Activated T-helper 1 cell treated with anti-CD3 and anti-CD28 coated beads, Interleukin-12 subunit alpha, Interleukin-12 subunit beta, Interleukin-2, Interleukin-4 antibody, amounts not matched to agents 30 ng/mL and 10 ng/mL and 1 ng/mL, durations not matched to agents 14 hours and 24 hours and 36 hours (primary cell): ENCODE measurements around the gene NDUFB11. TPM values are rescaled to one million over a fixed set of nuclear protein-coding genes. Genes with fewer than 3 reads are reported as not detected.
A peak's percentile ranks its signal among the peaks of the same experiment; 100 is the strongest.
"Not testable (repeated sequence)": the region's sequence is repeated elsewhere in the genome, so short reads cannot be mapped to it uniquely, and the experiment has no call there.

Source experiments
- DNase-seq: peaks from one replicate; pipeline ENCODE4 v3.0.0; 2021; ENCODE audit warnings: low spot score
- H3K27ac Mint-ChIP-seq: one replicate; pipeline ENCODE4 v1.8.0; 2021; ENCODE audit warnings: mild to moderate bottlenecking, mixed read lengths
- H3K27me3 Mint-ChIP-seq: one replicate; pipeline ENCODE4 v1.8.0; 2022; ENCODE audit warnings: mild to moderate bottlenecking, moderate library complexity, mixed read lengths; ENCODE audit not compliant: insufficient read depth
- H3K36me3 Mint-ChIP-seq: one replicate; pipeline ENCODE4 v1.8.0; 2021; ENCODE audit warnings: low read depth, mixed read lengths
- H3K4me1 Mint-ChIP-seq: one replicate; pipeline ENCODE4 v1.8.0; 2021; ENCODE audit warnings: low read depth, mixed read lengths
- H3K4me3 Mint-ChIP-seq: one replicate; pipeline ENCODE4 v1.8.0; 2021; ENCODE audit warnings: mild to moderate bottlenecking, moderate library complexity, mixed read lengths
- H3K9me3 Mint-ChIP-seq: one replicate; pipeline ENCODE4 v1.8.0; 2021; ENCODE audit warnings: mixed read lengths
- intact Hi-C: fragments of 100-400 bp; cut with micrococcal nuclease; formaldehyde crosslinking; loops from one replicate; pipeline ENCODE4 v1.15.1; 2024
- total RNA-seq: library from RNA; stranded (reverse); gene quantifications from 2 replicates; pipeline ENCODE4 v1.2.3, GENCODE V29; 2022

Gene NDUFB11
- total RNA-seq, 1 donor from 2014 or later: 88.7 TPM

DNA sequence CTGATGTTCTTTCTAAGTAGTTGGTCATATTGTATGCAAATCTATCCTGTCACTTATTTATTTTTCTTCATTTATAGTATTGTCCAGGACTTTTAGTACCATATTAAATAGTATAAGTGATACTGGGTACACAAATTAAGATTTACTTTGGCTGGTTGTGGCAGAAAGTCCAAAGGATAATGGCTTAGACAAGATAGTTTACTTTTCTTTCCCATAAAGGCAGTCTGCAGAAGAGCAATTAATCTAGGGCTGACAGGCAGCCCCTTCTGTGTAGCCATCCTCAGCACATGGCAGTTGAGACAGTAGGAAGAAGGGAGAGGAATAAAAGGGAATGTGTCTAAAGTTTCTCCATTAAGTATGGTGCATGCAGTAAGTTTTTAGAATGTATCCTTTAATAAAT lies 6.9 kb upstream of the NDUFB11 start:
- H3K36me3 Mint-ChIP-seq: peaks cover 29% of the 10 kb centered on the region
- peaks cover 3% of the 10 kb centered on the region for H3K9me3 Mint-ChIP-seq
- H3K27me3 Mint-ChIP-seq: no peaks in the 10 kb centered on the region
- H3K4me3 Mint-ChIP-seq: no peak overlapping the region
- H3K4me1 Mint-ChIP-seq: peaks cover 8% of the 10 kb centered on the region
- intact Hi-C loops: no loop called here
- no peak for DNase-seq
- H3K27ac Mint-ChIP-seq: no peak overlapping the region

DNA sequence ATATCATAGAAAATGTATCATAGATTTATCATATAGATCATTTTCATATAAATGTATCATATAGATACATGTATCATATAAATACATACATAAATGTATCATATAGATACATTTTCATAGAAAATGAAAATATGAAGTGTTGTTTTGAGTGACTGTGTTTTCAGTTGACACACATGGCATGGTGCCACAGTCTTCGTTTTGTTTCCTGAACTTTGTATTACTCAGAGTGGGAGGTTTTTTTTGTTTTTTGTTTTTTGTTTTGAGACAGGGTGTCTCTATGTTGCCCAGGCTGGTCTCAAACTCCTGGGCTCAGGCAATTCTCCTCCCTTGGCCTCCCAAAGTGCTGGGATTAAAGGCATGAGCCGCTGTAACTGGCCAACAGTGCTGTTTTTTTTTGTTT lies 4.4 kb upstream of the NDUFB11 start:
- Mint-ChIP-seq H3K27me3 (peaks cover 2% of the 10 kb centered on the region), H3K9me3 (peaks cover 3% of the 10 kb centered on the region), H3K36me3 (peaks cover 30% of the 10 kb centered on the region), H3K4me3 (no peak overlapping the region), H3K27ac (no peak overlapping the region), H3K4me1 (peaks cover 8% of the 10 kb centered on the region)
- intact Hi-C loops: no loop called here
- no peak for DNase-seq

DNA sequence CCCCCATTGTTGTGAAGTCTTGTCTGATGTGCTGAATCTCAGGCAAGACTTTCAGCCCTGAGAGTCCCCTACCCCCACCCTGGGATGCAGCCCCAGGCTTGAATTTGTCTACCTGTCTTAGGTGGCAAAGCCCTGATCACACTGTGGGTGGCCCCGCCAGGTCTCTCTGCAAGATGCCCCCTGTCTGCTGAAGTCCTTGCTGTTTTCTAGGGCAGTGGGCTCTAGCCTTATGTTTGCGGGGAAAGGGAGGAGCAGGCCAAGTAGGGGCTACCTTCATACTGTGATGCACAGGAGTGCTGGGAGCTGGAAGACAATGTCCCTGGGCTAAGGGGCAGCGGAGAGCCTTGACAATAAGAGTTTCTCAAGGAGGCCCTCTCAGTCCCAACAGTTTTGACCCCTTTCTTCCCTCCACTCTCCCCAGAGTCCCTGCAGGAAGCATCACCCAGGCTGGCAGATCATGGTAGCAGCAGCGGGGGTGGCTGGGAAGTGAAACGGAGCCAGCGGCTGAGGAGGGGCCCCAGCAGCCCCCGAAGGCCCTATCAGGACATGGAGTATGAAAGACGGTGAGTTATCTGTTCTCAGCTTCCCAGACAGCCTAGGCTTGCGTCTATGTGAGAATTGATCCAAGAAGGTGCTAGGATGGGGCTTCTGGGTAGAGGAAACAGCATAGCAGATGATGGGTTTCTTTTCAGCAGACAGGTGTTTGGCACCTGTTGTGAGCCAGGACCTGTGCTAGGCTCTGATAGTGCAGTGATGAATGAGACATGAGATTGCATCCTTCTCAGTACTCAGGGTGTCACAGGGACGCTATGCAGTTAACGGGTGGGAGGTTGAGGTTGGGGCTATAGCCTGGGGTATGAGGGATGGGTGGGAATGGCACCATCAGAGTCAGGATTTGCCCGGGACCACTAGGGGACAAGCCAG lies 2.7 kb upstream of the NDUFB11 start:
- intact Hi-C loops: no loop called here
- peaks cover 2% of the 10 kb centered on the region for H3K27me3 Mint-ChIP-seq
- peaks cover 37% of the 10 kb centered on the region for H3K36me3 Mint-ChIP-seq

GRCh38 chrX:47146121-47146935 lies 1.8 kb upstream of the NDUFB11 start:
- intact Hi-C loops: no loop called here
- peak overlapping the region; percentile 100 for H3K27ac Mint-ChIP-seq

More for the DNA sequence above, 2.7 kb upstream of the NDUFB11 start:
- H3K27ac Mint-ChIP-seq: peak overlapping the region; percentile 18
- H3K9me3 Mint-ChIP-seq: peaks cover 3% of the 10 kb centered on the region
- DNase-seq: no peak
- H3K4me3 Mint-ChIP-seq: peak overlapping the region; percentile 57
- H3K4me1 Mint-ChIP-seq: peaks cover 18% of the 10 kb centered on the region

GRCh38 chrX:47145395-47146120 lies 1.1 kb upstream of the NDUFB11 start:
- Mint-ChIP-seq H3K36me3 (peaks cover 41% of the 10 kb centered on the region), H3K9me3 (peaks cover 3% of the 10 kb centered on the region), H3K4me3 (peak overlapping the region; percentile 100), H3K27ac (peak overlapping the region; percentile 100), H3K27me3 (peaks cover 2% of the 10 kb centered on the region), H3K4me1 (peaks cover 18% of the 10 kb centered on the region)
- DNase-seq: no peak
- intact Hi-C loops: loop anchor here (1.0 to 2.0 kb wide), 6 partner anchors 16 to 513 kb away; partner anchors contain the start of gene UXT

More at GRCh38 chrX:47146121-47146935, 1.8 kb upstream of the NDUFB11 start:
- H3K36me3 Mint-ChIP-seq: peaks cover 40% of the 10 kb centered on the region
- H3K4me3 Mint-ChIP-seq: peak overlapping the region; percentile 100
- peaks cover 2% of the 10 kb centered on the region for H3K27me3 Mint-ChIP-seq
- no peak for DNase-seq
- H3K9me3 Mint-ChIP-seq: peaks cover 3% of the 10 kb centered on the region
- peaks cover 18% of the 10 kb centered on the region for H3K4me1 Mint-ChIP-seq

- H3K27ac Mint-ChIP-seq: peak overlapping the region; percentile 100
- peaks cover 3% of the 10 kb centered on the region for H3K9me3 Mint-ChIP-seq
- peaks cover 34% of the 10 kb centered on the region for H3K36me3 Mint-ChIP-seq
- peaks cover 18% of the 10 kb centered on the region for H3K4me1 Mint-ChIP-seq
- H3K4me3 Mint-ChIP-seq: peak overlapping the region; percentile 100
- peaks cover 2% of the 10 kb centered on the region for H3K27me3 Mint-ChIP-seq
- intact Hi-C loops: loop anchor here (1.0 to 2.0 kb wide), 2 partner anchors 308 to 515 kb away; partner anchors contain the start of gene UXT
- no peak for DNase-seq
Observed at GRCh38 chrX:47143894-47144625, 442 bp downstream of the NDUFB11 start.

GRCh38 chrX:47138171-47138570 lies 6.3 kb downstream of the NDUFB11 start:
- intact Hi-C loops: no loop called here
- no peak overlapping the region for H3K27ac Mint-ChIP-seq
- H3K27me3 Mint-ChIP-seq: no peaks in the 10 kb centered on the region
- DNase-seq: no peak
- H3K4me1 Mint-ChIP-seq: peaks cover 6% of the 10 kb centered on the region
- no peaks in the 10 kb centered on the region for H3K9me3 Mint-ChIP-seq
- peaks cover 17% of the 10 kb centered on the region for H3K36me3 Mint-ChIP-seq
- no peak overlapping the region for H3K4me3 Mint-ChIP-seq

- H3K27me3 Mint-ChIP-seq, H3K4me1 Mint-ChIP-seq, DNase-seq, H3K36me3 Mint-ChIP-seq, intact Hi-C loops, H3K9me3 Mint-ChIP-seq, H3K27ac Mint-ChIP-seq, H3K4me3 Mint-ChIP-seq: not testable (repeated sequence)
Observed at GRCh38 chrX:47135650-47136049, 8.9 kb downstream of the NDUFB11 start.

- Mint-ChIP-seq H3K4me3 (no peak overlapping the region), H3K4me1 (no peaks in the 10 kb centered on the region), H3K9me3 (no peaks in the 10 kb centered on the region), H3K27me3 (no peaks in the 10 kb centered on the region), H3K36me3 (no peaks in the 10 kb centered on the region), H3K27ac (no peak overlapping the region)
- intact Hi-C loops: no loop called here
- no peak for DNase-seq
Observed at GRCh38 chrX:47133493-47133892, 11.0 kb downstream of the NDUFB11 start.

DNA sequence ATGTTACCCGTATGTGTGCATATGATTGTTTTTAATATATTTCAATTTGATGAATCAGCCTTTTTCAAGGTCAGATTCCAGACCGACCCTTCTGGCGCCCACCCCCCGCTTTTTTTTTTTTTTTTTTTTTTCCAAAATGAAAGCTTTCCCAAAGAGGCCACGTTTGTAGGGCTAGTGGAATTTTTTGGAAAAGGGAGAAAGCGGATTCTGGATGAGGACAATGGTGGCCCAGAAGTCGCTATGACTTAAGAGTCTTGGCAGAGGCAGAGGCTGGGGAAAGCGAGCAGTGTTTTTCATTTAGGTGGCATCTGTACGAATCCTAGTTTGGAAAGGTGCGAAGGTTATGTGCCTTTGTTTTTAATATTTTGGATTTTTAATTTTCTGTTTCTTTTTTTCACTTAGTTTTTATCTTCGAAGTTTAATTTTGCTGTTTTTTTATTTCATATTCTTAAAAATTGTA lies 14.6 kb downstream of the NDUFB11 start:
- no peak for DNase-seq
- Mint-ChIP-seq H3K36me3 (no peaks in the 10 kb centered on the region), H3K27me3 (no peaks in the 10 kb centered on the region), H3K27ac (peak overlapping the region; percentile 29), H3K4me1 (no peaks in the 10 kb centered on the region), H3K9me3 (no peaks in the 10 kb centered on the region), H3K4me3 (peak overlapping the region; percentile 97)
- intact Hi-C loops: loop anchor here (1.0 to 5.0 kb wide), 5 partner anchors 15 to 585 kb away; partner anchors contain the start of genes RBM10, UBA1 and ZNF674

DNA sequence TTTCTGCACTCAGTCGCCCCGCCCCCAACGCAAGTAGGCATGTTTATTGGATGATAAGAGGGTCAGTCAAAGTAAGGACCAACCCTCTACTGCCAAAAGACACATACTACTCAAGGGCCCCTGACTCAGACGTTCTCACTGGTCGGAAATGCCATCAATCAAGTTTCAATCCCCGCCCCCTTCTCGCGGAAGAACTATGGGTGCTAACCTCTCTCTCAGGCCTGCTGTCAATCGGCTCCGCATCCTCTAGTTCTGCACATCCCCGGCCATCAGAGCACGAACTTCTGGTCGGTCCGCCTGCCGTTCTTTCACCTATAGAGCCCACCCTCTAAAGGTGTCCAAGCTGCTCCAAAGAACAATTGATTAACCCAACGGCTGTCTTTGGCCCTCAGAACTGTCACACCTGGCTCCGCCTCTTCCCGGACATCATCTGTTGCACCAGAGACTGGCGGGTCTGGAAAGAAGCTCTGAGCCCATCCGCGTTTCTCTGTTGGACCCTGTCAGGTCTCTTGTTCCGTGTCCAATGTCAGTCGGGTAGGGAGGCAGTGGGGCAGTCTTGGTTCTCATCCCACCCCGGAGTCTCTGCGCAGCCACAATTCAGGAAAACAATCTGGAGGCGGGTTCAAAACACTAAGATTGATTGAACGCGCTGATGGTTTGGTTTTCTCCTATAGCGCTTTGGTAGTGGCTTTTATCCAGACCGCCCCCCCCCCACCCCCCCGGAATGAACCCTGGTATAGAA lies 15.2 kb downstream of the NDUFB11 start:
- Mint-ChIP-seq H3K36me3 (no peaks in the 10 kb centered on the region), H3K27ac (peak overlapping the region; percentile 98), H3K9me3 (no peaks in the 10 kb centered on the region), H3K4me1 (no peaks in the 10 kb centered on the region), H3K27me3 (no peaks in the 10 kb centered on the region), H3K4me3 (peak overlapping the region; percentile 97)
- intact Hi-C loops: loop anchor here (1.0 to 5.0 kb wide), 5 partner anchors 16 to 584 kb away; partner anchors contain the start of genes RBM10, UBA1 and ZNF674
- DNase-seq: peak; percentile 86
